Measurements from ENCODE around the gene LRRK1.

Gene LRRK1

GRCh38 chr15:100939791-100940190 is 20.6 kb downstream of the LRRK1 start:
- no peak for DNase-seq

DNA sequence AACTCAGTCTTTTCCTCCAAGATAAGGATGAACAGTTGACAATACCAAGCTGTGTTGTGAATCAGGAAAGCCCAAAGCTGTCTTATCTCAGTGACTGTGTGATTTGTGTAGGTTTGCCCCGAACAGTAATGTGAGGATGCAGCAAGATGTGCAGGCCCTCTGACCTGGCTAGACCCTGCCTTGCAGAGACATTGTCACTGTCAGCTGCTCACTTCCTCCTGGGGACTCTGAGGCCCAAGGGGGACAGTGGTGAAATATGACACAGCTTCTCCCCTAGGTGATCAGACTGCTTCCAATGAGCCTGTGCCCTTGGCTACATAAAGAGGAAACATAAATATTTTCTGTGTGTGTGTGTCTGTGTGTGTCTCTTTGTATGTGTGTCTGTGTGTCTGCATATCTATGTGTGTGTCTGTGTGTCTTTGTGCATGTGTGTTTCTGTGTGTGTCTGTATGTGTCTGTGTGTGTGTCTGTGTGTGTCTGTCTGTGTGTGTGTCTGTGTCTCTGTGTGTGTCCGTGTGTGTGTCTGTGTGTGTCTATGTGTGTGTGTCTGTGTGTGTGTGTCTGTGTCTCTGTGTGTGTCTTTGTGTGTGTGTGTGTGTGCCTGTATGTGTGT is 21.7 kb downstream of the LRRK1 start:
- DNase-seq = no peak

DNA sequence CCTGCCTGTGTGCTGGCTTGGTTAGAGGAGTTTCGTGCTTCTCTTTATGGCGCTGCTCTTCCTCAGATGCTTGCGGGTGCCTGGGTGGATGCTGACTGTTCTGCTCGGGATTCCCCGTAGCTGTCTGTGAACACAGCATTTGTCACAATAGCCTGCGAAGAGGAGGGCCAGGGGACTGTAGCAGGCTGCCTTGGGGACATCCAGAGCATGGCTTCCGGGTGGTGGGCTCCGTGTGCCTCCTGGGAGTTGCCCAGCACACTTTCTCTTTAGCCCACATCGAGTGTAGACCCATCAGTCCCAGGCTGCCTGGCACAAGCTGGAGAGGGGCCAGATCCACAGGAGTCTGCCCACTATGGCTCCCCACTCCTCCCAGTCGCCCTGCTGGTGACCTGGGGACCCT is 22.4 kb downstream of the LRRK1 start:
- no peak for DNase-seq

GRCh38 chr15:100942656-100943425 is 23.7 kb downstream of the LRRK1 start:
- DNase-seq = no peak

DNA sequence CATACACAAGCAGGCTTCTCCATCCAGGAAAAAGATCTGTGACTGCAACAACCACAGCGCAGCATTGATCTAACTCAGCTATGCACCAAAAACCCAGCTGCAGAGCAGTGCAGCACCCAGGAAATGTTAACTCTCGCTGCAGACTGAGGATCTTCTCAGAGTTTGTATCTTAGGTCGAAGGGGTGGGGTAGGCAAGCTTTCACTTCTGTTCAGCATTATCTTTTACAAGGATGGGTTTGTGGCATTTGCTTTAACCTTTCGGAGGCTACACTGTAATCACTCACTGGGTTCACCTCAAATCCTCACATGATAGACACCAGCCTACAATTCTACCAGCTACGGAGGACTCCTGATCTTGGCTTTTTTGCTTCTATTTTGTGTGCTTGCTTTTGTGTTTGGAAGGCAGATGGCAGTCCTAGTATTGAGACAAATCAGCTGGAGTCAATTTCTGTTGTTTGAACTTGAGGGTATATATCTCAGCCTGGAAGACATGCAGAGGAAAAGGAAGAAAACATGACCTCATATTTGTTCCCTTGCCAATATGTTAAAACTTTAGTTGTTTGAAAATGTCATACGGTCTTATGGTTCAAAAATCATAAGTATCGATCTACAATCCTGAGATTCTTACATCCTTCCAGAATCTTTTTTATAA is 25.2 kb downstream of the LRRK1 start:
- DNase-seq = no peak

DNA sequence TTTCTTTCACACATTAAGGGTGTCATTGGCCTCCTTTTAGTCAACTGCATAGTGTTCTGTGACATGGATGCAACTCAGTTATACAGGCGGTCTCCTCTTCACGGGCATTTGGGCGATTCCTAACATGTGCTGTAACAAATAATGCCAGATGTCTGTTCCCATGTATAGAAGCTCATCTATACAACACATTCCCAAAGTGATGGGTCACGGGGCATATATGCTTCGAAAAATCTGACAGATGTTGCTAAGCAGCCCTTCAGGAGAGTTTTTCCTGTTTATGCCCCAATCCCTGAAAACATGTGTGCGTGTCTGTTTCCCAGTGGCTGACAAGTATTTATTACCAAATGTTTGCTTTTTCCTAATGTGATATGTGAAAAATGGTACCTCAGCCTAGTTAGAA is 25.8 kb downstream of the LRRK1 start:
- no peak for DNase-seq

GRCh38 chr15:100947760-100948429 is 28.7 kb downstream of the LRRK1 start:
- no peak for DNase-seq

DNA sequence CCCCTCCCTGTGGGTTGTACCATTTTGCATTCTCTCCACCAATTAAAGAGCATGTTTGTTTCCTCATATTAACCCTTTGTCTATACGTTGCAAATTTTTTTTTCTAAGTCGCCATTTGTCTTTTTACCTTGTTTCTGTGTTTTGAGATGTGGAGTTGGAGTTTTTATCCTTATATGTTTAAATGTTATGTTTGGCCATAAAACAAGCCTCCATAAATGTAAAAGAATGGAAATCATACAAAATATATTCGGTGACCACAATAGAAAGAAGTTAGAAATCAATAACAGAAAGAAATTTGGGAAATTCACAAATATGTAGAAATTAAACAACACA is 29.2 kb downstream of the LRRK1 start:
- no peak for DNase-seq

- DNase-seq = no peak
These were observed 30.5 kb downstream of the LRRK1 start for GRCh38 chr15:100949691-100950090.

DNA sequence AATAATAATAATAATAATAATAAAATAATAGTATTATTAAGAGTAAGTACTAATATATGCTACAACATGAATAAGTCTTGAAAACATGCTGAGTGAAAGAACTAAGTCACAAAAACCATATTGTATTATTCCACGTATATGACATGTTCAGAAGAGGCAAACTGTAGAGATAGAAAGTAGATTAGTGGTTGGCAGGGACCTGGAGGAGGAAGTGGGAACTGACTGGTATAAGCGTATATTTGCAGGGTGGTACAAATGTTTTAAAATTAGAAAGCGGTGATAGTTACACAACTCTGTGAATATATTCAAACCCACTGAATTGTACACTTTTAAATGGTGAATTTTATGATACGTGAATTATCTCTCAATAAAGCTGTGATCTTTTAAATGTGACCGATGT is 32.8 kb downstream of the LRRK1 start:
- DNase-seq = no peak

- DNase-seq = no peak
These were observed 33.4 kb downstream of the LRRK1 start for GRCh38 chr15:100952566-100952965.

GRCh38 chr15:100958326-100959065 is 39.3 kb downstream of the LRRK1 start:
- DNase-seq = no peak

GRCh38 chr15:100959066-100960050 is 40.2 kb downstream of the LRRK1 start:
- DNase-seq = no peak

DNA sequence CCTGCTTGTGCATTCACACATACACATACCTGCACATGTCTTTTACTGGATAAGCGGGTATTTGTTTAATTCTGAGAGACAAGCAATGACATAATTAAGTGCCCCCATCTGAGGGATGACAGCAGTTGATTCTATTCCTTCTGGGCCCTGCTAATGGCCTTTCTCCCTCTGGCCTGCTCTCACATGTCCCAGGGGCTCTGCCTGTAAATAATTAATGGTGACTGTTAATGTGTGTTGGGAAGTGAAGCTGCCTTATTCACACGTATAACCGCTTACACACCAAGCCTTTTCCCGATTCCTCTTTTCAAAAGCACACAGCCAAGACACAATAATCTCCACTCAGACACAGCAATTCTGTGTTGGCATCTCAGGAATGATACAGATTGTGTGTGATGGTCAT is 47.8 kb downstream of the LRRK1 start:
- DNase-seq = no peak

DNA sequence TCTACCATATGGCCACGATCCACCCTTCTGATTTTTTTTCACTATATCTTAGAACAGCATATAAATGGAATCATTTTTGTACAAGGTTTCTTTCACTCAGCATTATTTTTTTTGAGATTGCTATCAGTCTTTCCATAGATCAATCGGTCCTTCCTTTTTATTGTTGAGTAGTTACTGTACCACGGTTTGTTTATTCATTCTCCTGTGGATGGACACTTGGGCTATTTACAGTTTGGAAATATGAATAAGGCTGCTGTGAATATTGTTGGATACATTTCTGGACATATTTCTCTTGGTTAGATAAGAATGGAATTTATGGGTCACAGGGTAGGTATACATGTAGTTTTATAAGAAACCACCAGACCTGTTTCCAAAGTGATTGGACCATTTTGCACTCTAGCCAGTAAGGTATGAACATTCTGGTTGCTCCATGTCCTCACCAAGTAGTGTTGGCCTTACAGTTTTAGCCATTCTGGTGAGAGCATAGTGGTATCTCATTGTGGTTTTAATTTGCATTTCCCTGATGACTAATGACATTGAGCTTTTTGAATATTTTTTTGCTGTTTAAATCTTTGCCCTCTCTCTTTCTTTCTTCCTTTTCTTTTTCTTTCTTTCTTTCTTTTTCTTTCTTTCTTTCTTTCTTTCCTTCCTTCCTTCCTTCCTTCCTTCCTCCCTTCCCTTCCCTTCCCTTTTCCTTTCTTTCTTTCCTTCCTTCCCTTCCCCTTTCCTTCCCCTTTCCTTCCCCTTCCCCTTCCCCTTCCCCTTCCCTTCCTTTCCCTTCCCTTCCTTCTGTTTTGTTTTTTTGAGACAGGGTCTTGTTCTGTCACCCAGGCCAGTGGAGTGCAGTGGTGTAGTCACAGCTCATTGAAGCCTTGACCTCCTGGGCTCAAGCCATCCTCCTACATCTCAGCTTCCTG is 49.2 kb downstream of the LRRK1 start:
- no peak for DNase-seq

DNA sequence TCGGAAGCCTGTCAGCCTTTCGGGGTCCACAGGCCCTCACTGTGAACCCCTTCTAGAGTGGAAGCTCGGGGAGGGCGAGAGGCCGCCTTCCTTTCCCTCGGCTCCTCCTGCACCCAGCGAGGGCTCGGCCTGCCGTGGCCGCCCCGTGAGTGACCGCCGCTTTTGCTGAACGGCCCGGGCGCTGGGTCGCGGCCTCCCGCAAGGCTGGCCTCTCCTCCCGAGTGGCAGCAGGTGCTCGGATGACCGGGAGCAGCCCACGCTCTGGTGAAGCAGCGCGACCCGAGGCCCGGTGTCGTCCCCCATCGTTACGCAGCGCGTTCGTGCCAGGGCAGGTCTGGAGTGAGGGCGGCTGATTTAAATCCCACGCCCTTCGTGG is 53.8 kb downstream of the LRRK1 start:
- no peak for DNase-seq

- DNase-seq = peak; percentile 3
These were observed 54.4 kb downstream of the LRRK1 start for GRCh38 chr15:100973351-100974111.

DNA sequence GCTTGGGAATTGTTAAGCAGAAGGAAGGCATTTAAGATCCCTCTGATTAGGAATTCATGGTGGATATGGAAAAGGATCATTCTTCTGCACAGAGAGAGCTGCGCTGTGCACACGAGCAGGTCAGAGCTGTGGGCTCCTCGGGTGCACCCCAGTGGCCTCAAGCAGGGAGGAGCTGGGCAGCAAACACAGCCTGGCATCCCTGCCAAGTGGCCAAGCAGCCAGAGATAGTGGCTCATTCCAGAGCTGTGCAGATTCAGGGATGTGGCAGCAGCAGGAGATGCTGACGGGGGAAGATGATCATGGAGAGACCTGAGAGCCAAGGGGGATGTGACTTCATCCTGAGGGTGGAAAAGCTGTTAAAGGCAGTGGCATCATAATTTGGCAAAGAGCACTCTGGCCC is 55.9 kb downstream of the LRRK1 start:
- DNase-seq = no peak

- DNase-seq = no peak
These were observed 61.4 kb downstream of the LRRK1 start for GRCh38 chr15:100980410-100981046.

All from activated CD4-positive, alpha-beta T cell treated with anti-CD3 and anti-CD28 coated beads for 48 hours (primary cell).